ENCODE measurements around the gene CFH. TPM values are rescaled to one million over a fixed set of nuclear protein-coding genes. Genes with fewer than 3 reads are reported as not detected.

CFH gene
- total RNA-seq, 2 donors from 2014 or later, result 15.4 to 20.5 TPM

DNA sequence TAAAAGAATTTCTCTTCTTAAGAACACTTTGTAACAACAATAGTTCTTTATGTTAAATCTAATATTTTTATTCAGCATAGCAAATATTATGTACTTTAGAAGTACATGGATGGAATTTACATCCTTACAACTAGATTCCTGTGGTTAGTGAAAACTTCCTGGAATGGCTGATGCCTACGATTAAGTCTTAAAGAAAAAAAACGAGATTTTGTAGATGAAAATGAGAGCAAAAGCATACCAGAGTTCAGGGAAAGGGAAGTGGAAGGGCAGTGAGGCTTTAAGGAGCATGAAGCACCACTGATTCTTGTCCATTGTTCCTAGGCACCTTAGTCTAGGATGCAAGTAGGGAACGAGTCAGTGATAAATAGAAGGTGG, 26.7 kb downstream of the CFH start:
- no peak overlapping the region for H3K9ac ChIP-seq (ENCODE audit: low read depth in 2 of 2, low read length in 2 of 2)
- no peak overlapping the region for H3K4me3 ChIP-seq
- intact Hi-C loops (cut with DNase I), result no loop called here
- H3K36me3 ChIP-seq, result no peaks in the 10 kb centered on the region
- no peaks in the 10 kb centered on the region for H3K9me3 ChIP-seq
- no peaks in the 10 kb centered on the region for H3K27me3 ChIP-seq
- no peak overlapping the region for H3K27ac ChIP-seq
- no peak for DNase-seq
- TF ChIP-seq, protein P1, sequence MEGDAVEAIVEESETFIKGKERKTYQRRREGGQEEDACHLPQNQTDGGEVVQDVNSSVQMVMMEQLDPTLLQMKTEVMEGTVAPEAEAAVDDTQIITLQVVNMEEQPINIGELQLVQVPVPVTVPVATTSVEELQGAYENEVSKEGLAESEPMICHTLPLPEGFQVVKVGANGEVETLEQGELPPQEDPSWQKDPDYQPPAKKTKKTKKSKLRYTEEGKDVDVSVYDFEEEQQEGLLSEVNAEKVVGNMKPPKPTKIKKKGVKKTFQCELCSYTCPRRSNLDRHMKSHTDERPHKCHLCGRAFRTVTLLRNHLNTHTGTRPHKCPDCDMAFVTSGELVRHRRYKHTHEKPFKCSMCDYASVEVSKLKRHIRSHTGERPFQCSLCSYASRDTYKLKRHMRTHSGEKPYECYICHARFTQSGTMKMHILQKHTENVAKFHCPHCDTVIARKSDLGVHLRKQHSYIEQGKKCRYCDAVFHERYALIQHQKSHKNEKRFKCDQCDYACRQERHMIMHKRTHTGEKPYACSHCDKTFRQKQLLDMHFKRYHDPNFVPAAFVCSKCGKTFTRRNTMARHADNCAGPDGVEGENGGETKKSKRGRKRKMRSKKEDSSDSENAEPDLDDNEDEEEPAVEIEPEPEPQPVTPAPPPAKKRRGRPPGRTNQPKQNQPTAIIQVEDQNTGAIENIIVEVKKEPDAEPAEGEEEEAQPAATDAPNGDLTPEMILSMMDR (IDR thresholded peaks at IDR 0.05), result no peak
- no peaks in the 10 kb centered on the region for H3K4me1 ChIP-seq

DNA sequence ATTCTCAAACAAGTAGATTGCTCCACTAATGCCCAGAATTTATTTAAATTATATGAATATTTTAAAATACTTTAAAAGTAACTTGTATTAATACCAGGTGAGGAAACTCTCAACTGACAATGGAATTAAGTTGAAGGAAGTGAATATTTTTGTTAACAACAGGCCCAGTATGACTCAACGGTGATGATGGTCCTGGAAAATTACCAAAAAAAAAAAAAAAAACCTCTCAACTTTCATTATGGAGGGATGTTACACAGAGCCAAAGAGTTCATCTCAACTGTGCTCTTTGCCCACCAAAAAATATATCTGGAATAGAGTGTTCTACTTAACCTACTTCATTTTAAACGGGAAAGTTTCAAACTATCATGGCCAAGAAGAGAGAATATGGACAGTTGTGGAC, 28.3 kb downstream of the CFH start:
- intact Hi-C loops (cut with DNase I), result no loop called here
- H3K9me3 ChIP-seq, result no peaks in the 10 kb centered on the region

DNA sequence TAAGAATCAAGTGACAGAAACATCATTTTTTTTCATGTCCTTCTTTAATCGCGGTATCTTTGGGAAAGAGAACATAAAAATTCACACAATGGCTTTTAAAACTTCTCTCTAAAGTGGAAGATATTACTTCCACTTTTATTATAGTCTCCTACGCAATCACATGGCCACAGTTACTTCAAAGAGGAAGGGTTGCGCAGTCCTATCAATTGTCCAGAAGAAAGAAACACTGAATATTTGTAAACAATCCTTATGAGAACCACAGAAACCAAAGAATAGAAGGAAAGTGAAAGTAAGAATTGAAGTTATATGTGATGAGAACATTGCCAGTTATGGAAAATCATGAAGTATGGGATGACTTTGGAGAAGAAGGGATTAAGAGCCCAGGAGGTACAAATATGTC, 32.6 kb downstream of the CFH start:
- intact Hi-C loops (cut with DNase I), result no loop called here
- no peak overlapping the region for H3K27ac ChIP-seq
- no peak overlapping the region for H3K4me3 ChIP-seq
- TF ChIP-seq, protein P1 (IDR thresholded peaks at IDR 0.05), result no peak
- no peaks in the 10 kb centered on the region for H3K36me3 ChIP-seq
- no peaks in the 10 kb centered on the region for H3K9me3 ChIP-seq
- H3K4me1 ChIP-seq, result no peaks in the 10 kb centered on the region
- no peak overlapping the region for H3K9ac ChIP-seq (ENCODE audit: low read depth in 2 of 2, low read length in 2 of 2)
- no peak for DNase-seq
- no peaks in the 10 kb centered on the region for H3K27me3 ChIP-seq

More for the DNA sequence above, 28.3 kb downstream of the CFH start:
- DNase-seq, result no peak
- H3K9ac ChIP-seq (ENCODE audit: low read depth in 2 of 2, low read length in 2 of 2), result no peak overlapping the region
- H3K4me3 ChIP-seq, result no peak overlapping the region
- no peaks in the 10 kb centered on the region for H3K27me3 ChIP-seq
- no peaks in the 10 kb centered on the region for H3K36me3 ChIP-seq
- no peak overlapping the region for H3K27ac ChIP-seq
- TF ChIP-seq, protein P1 (IDR thresholded peaks at IDR 0.05), result no peak
- no peaks in the 10 kb centered on the region for H3K4me1 ChIP-seq

DNA sequence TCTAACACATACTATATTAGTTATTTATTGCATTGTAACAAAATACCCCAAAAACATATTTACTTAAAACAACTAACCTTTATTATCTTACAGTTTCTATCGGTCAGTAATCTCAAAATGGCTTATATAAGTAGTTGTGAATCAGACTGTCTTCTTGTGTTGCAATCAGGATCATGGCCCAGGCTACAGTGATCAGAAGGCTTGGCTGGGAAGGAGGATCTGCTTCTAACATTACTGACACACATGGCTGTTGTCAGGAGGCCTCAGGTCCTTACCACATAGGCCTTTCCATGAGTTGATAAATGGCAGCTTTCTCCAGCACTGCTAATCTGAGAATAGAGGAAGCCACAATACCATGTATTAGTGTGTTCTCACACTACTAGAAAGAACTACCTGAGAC, 33.7 kb downstream of the CFH start:
- no peak for DNase-seq

DNA sequence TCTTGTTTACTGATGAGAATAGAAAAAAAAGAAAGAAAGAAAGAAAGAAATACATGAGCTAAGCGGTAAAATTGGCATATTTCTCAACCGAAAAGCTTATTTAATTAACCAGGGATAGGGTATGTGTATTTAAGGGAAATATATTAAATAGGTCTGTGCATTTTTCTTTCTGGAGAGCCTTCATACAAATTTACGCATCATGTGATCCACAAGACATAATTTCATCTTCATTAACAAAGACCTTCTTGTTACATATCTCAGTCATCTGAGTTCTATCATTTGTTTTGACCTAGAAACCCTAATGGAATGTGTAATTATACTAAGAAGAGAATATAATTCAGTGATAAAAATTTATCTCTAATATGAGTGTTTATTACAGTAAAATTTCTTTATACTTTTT, 37.2 kb downstream of the CFH start:
- TF ChIP-seq, protein P1 (IDR thresholded peaks at IDR 0.05), result no peak
- intact Hi-C loops (cut with DNase I), result no loop called here
- Histone ChIP-seq H3K27ac (no peak overlapping the region), H3K4me3 (no peak overlapping the region), H3K4me1 (no peaks in the 10 kb centered on the region), H3K9me3 (no peaks in the 10 kb centered on the region), H3K36me3 (no peaks in the 10 kb centered on the region), H3K9ac (ENCODE audit: low read depth in 2 of 2, low read length in 2 of 2) (no peak overlapping the region), H3K27me3 (no peaks in the 10 kb centered on the region)
- DNase-seq, result no peak

More for the DNA sequence above, 33.7 kb downstream of the CFH start:
- H3K27me3 ChIP-seq, result no peaks in the 10 kb centered on the region
- H3K27ac ChIP-seq, result no peak overlapping the region
- intact Hi-C loops (cut with DNase I), result no loop called here
- no peaks in the 10 kb centered on the region for H3K36me3 ChIP-seq
- H3K9me3 ChIP-seq, result no peaks in the 10 kb centered on the region
- H3K4me3 ChIP-seq, result no peak overlapping the region
- H3K4me1 ChIP-seq, result no peaks in the 10 kb centered on the region
- TF ChIP-seq, protein P1 (IDR thresholded peaks at IDR 0.05), result no peak
- no peak overlapping the region for H3K9ac ChIP-seq (ENCODE audit: low read depth in 2 of 2, low read length in 2 of 2)

DNA sequence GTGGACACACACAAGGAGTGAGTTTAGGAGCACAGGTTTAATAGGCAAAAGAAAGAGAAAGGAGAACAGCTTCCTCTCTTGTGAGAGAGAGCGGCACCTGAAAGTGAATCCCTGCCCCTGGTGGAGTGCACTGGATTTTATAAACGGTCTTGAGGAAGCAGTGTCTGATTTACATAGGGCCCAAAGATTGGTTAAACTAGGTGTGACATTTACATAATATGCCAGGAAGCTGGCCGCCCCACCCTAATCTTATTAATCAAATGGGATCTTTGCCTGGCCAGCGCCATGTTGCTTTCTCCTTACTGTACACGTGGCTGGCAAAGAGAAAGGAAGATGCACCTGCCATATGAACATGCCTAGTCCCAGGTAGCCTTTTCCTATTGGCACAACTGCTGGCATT, 38.7 kb downstream of the CFH start:
- Histone ChIP-seq H3K36me3 (no peaks in the 10 kb centered on the region), H3K4me3 (no peak overlapping the region), H3K27me3 (no peaks in the 10 kb centered on the region), H3K4me1 (no peaks in the 10 kb centered on the region), H3K27ac (no peak overlapping the region), H3K9me3 (no peaks in the 10 kb centered on the region), H3K9ac (ENCODE audit: low read depth in 2 of 2, low read length in 2 of 2) (no peak overlapping the region)
- TF ChIP-seq, protein P1 (IDR thresholded peaks at IDR 0.05), result no peak
- intact Hi-C loops (cut with DNase I), result no loop called here
- DNase-seq, result no peak
